Suppressor macrophage treated with lipopolysaccharide for 4 hours (primary cell): ENCODE measurements around the gene ADAMTS14.
A peak's percentile ranks its signal among the peaks of the same experiment; 100 is the strongest.

Source experiments
- DNase-seq: peaks from one replicate; pipeline ENCODE4 v3.0.0-alpha.2; 2020

ADAMTS14 gene

GRCh38 chr10:70733051-70733450 lies 60.7 kb downstream of the ADAMTS14 start:
- no peak for DNase-seq

- no peak for DNase-seq
Observed at GRCh38 chr10:70735161-70735560, 62.9 kb downstream of the ADAMTS14 start.

DNA sequence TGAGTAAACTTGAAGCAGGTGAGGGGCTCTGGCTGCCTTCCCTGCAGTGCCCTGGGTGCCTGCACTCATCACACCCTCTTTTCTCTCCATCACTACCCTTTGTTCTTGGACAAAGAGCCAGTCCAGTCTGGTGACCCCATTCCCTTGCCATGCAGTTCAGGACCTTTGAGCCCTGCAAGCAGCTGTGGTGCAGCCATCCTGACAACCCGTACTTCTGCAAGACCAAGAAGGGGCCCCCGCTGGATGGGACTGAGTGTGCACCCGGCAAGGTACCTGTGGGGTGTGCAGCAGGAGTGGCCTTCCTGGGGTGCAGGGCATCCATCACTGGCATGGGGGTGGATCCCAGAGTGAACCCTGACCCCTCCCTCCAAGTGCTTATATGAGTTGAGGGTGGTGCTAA lies 64.2 kb downstream of the ADAMTS14 start:
- no peak for DNase-seq

DNA sequence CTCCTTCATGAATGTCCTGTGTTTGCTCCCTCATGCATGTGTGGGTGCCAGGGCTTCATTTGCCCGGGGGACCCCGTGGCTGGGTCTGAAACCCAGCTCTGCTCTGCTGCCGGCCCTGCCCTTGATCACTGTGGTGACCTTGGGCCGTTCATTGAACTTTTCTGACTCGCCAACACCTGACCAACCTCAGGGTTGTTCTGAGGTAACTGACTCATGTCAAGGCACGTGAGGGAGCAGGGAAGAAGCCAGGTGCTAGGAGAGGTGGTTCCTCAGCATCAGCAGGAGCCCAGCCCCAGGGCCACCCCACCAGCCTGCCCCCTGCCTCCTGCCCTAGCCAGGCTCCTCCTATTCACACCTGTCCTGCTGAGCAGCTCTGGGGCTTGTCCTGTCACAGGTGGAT lies 64.9 kb downstream of the ADAMTS14 start:
- DNase-seq, result no peak

GRCh38 chr10:70738006-70738760 lies 65.9 kb downstream of the ADAMTS14 start:
- no peak for DNase-seq

DNA sequence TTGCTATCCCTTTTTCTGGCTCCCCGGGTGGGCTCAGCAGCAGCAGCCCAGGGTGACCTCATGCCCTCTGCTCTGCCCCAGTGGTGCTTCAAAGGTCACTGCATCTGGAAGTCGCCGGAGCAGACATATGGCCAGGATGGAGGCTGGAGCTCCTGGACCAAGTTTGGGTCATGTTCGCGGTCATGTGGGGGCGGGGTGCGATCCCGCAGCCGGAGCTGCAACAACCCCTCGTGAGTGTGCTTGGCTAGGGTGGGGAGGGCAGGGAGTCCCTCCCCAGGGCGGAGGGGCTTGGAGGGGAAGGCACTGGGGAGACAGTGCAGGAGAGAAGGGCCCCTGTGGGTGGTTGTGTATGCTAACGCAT lies 66.4 kb downstream of the ADAMTS14 start:
- DNase-seq, result no peak

- no peak for DNase-seq
Observed at GRCh38 chr10:70740406-70741288, 68.3 kb downstream of the ADAMTS14 start.

GRCh38 chr10:70742537-70743429 lies 70.5 kb downstream of the ADAMTS14 start:
- DNase-seq, result peak; percentile 92

GRCh38 chr10:70743430-70743788 lies 71.1 kb downstream of the ADAMTS14 start:
- DNase-seq, result no peak

DNA sequence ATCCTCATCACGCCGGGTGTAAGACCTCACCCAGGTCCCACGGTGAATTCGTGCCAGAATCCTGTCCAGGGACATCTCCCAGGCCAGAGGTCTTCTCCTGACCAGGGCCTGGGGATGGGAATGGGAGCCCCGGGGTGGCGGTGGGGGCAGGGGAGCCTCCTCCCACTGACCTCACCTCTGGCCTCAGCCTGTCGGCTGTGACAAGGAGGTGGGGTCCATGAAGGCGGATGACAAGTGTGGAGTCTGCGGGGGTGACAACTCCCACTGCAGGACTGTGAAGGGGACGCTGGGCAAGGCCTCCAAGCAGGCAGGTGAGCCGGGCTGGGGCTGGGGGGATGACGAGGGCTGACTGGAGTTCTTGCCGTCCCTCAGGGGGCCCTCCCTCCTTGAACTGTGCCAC lies 71.6 kb downstream of the ADAMTS14 start:
- DNase-seq, result no peak

DNA sequence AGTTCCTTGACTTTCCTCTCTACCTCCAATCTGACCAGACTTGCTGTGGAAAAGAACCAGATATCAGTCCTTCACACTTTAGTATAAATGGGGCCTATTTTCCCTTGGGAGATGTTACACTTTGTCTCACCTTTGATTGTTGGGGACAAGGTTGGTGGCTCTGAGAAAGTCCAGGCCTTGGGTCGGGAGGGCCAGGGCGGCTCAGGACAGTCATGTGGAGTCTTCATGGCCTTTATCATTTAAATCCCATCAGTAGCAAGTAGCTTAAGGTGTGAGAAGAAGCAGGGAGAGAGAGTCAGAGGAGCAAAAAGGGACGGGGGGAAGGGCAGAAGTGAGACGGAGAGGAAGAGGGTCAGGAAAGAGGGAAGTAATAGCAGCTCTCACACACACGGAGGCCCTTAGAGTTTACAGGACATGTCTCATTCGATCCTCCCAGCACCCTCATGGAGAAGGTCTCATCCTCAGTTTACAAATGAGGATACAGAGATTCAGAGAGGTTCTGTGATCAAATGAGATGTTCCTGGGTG lies 72.4 kb downstream of the ADAMTS14 start:
- peak; percentile 38 for DNase-seq

GRCh38 chr10:70745555-70745954 lies 73.2 kb downstream of the ADAMTS14 start:
- DNase-seq, result no peak

GRCh38 chr10:70747192-70747965 lies 75.1 kb downstream of the ADAMTS14 start:
- DNase-seq, result no peak

DNA sequence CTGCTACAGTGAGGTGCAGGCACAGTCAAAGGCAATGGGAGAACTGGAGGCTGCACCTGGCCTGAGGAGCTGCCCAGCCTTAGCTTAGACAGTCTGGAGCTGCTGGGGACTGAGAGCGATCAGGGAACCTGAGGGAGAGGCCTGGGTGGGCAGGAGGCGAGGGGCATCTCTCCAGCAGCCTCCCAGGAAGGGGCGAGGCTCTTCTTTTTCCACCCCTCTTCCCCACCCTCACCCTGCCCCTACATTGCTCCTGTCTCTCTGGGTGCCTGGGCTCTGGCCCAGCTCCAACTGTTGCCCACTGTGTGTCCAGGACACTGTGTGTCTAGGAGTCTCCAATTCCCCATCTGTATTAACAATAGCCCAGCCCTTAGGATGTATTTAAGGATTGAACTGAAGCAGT lies 76.0 kb downstream of the ADAMTS14 start:
- no peak for DNase-seq

GRCh38 chr10:70748801-70749573 lies 76.7 kb downstream of the ADAMTS14 start:
- no peak for DNase-seq

GRCh38 chr10:70749756-70750155 lies 77.5 kb downstream of the ADAMTS14 start:
- no peak for DNase-seq

- no peak for DNase-seq
Observed at GRCh38 chr10:70750156-70750703, 77.9 kb downstream of the ADAMTS14 start.

GRCh38 chr10:70751356-70751755 lies 79.0 kb downstream of the ADAMTS14 start:
- no peak for DNase-seq

- DNase-seq, result no peak
Observed at GRCh38 chr10:70751991-70752390, 79.7 kb downstream of the ADAMTS14 start.

- no peak for DNase-seq
Observed at GRCh38 chr10:70752571-70752970, 80.3 kb downstream of the ADAMTS14 start.
